OCI-LY1 (cell line): ENCODE measurements around the gene KIAA1755.
"Not testable (repeated sequence)": the region's sequence is repeated elsewhere in the genome, so short reads cannot be mapped to it uniquely, and the experiment has no call there.

Source experiments
- H2AFZ ChIP-seq: fragments of 200-600 bp; sonication (generic), shearing (Covaris generic); 2 replicates; pipeline ENCODE4 v1.6.0; 2014; ENCODE audit warnings: antibody characterized with exemption, mild to moderate bottlenecking, low read length
- H3F3A ChIP-seq: fragments of 200-600 bp; sonication (generic), shearing (Covaris generic); 2 replicates; pipeline ENCODE4 v1.6.0; 2014; ENCODE audit warnings: mild to moderate bottlenecking, antibody characterized with exemption, low read length, moderate library complexity; ENCODE audit not compliant: insufficient read depth
- H3K27ac ChIP-seq: fragments of 200-600 bp; sonication (generic); 2 replicates; pipeline ENCODE4 v1.5.1; 2014; ENCODE audit warnings: low read length, mixed run types, mild to moderate bottlenecking, low read depth; ENCODE audit not compliant: poor library complexity, severe bottlenecking
- H3K27me3 ChIP-seq: fragments of 200-600 bp; sonication (generic); 2 replicates; pipeline ENCODE4 v1.6.0; 2014; ENCODE audit warnings: antibody characterized with exemption, mild to moderate bottlenecking, low read length, moderate library complexity; ENCODE audit not compliant: insufficient read depth
- H3K36me3 ChIP-seq: fragments of 200-600 bp; sonication (generic); 2 replicates; pipeline ENCODE4 v1.6.1; 2014; ENCODE audit warnings: mild to moderate bottlenecking, antibody characterized with exemption, low read length, moderate library complexity, mixed read lengths; ENCODE audit not compliant: insufficient read depth
- H3K4me1 ChIP-seq: fragments of 200-600 bp; sonication (generic); 2 replicates; pipeline ENCODE4 v1.5.1; 2014; ENCODE audit warnings: mild to moderate bottlenecking, low read length, moderate library complexity; ENCODE audit not compliant: insufficient read depth, severe bottlenecking
- H3K4me2 ChIP-seq: fragments of 200-600 bp; sonication (generic), shearing (Covaris generic); 2 replicates; pipeline ENCODE4 v1.6.1; 2014; ENCODE audit warnings: low read length
- H3K4me3 ChIP-seq: fragments of 200-600 bp; sonication (generic); 2 replicates; pipeline ENCODE4 v1.5.1; 2014; ENCODE audit warnings: low read length, low read depth, mild to moderate bottlenecking, mixed read lengths; ENCODE audit not compliant: poor library complexity, severe bottlenecking
- H3K79me2 ChIP-seq: fragments of 200-600 bp; shearing (Covaris generic); 2 replicates; pipeline ENCODE4 v1.6.1; 2016; ENCODE audit warnings: mixed run types, low read length, mixed read lengths; ENCODE audit not compliant: insufficient read depth
- H3K9ac ChIP-seq: fragments of 200-600 bp; sonication (generic), shearing (Covaris generic); 2 replicates; pipeline ENCODE4 v1.6.1; 2014; ENCODE audit warnings: mild to moderate bottlenecking, low read length, mixed read lengths
- H3K9me2 ChIP-seq: fragments of 200-600 bp; sonication (generic), shearing (Covaris generic); 2 replicates; pipeline ENCODE4 v1.6.1; 2014; ENCODE audit warnings: low read depth, mild to moderate bottlenecking, low read length, mixed read lengths
- H3K9me3 ChIP-seq: fragments of 200-600 bp; shearing (Covaris generic); 2 replicates; pipeline ENCODE4 v1.6.1; 2014; ENCODE audit warnings: low read length, mixed read lengths
- H4K20me1 ChIP-seq: fragments of 200-600 bp; sonication (generic), shearing (Covaris generic); 2 replicates; pipeline ENCODE4 v1.6.0; 2016; ENCODE audit warnings: mild to moderate bottlenecking, low read length; ENCODE audit not compliant: insufficient read depth
- EZH2 ChIP-seq: fragments of 200-600 bp; sonication (generic), shearing (Covaris generic); IDR thresholded peaks from 2 replicates; pipeline ENCODE4 v1.8.0; 2017; ENCODE audit warnings: borderline replicate concordance, mixed run types, mild to moderate bottlenecking, antibody characterized with exemption, low read length, moderate library complexity, mixed read lengths
- TF ChIP-seq, protein P1 (sequence below): fragments of 200-600 bp; sonication (generic), shearing (Covaris generic); IDR thresholded peaks from 2 replicates; pipeline ENCODE4 v1.5.1; 2017; ENCODE audit warnings: mild to moderate bottlenecking, antibody characterized with exemption, low read length, moderate library complexity, mixed read lengths

KIAA1755 gene

GRCh38 chr20:38284893-38285444 lies 24.4 kb upstream of the KIAA1755 start:
- no peaks in the 10 kb centered on the region for H3K4me1 ChIP-seq
- H3K9me2 ChIP-seq, result no peaks in the 10 kb centered on the region
- no peak overlapping the region for H3K27ac ChIP-seq
- no peaks in the 10 kb centered on the region for H3K36me3 ChIP-seq
- no peaks in the 10 kb centered on the region for H4K20me1 ChIP-seq
- no peaks in the 10 kb centered on the region for H3K27me3 ChIP-seq
- TF ChIP-seq, protein P1, sequence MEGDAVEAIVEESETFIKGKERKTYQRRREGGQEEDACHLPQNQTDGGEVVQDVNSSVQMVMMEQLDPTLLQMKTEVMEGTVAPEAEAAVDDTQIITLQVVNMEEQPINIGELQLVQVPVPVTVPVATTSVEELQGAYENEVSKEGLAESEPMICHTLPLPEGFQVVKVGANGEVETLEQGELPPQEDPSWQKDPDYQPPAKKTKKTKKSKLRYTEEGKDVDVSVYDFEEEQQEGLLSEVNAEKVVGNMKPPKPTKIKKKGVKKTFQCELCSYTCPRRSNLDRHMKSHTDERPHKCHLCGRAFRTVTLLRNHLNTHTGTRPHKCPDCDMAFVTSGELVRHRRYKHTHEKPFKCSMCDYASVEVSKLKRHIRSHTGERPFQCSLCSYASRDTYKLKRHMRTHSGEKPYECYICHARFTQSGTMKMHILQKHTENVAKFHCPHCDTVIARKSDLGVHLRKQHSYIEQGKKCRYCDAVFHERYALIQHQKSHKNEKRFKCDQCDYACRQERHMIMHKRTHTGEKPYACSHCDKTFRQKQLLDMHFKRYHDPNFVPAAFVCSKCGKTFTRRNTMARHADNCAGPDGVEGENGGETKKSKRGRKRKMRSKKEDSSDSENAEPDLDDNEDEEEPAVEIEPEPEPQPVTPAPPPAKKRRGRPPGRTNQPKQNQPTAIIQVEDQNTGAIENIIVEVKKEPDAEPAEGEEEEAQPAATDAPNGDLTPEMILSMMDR, result no peak
- H2AFZ ChIP-seq, result no peak overlapping the region
- no peaks in the 10 kb centered on the region for H3K79me2 ChIP-seq
- no peak overlapping the region for H3K4me3 ChIP-seq
- no peak overlapping the region for H3K4me2 ChIP-seq
- H3K9me3 ChIP-seq, result no peaks in the 10 kb centered on the region
- no peak overlapping the region for H3K9ac ChIP-seq
- H3F3A ChIP-seq, result no peaks in the 10 kb centered on the region

- H3K9me3 ChIP-seq, H2AFZ ChIP-seq, H3K4me3 ChIP-seq, H3K27me3 ChIP-seq, H4K20me1 ChIP-seq, H3F3A ChIP-seq, H3K9me2 ChIP-seq, H3K4me1 ChIP-seq, H3K79me2 ChIP-seq, H3K9ac ChIP-seq, H3K36me3 ChIP-seq, H3K27ac ChIP-seq, H3K4me2 ChIP-seq: not testable (repeated sequence)
Observed at GRCh38 chr20:38284066-38284650, 23.6 kb upstream of the KIAA1755 start.

DNA sequence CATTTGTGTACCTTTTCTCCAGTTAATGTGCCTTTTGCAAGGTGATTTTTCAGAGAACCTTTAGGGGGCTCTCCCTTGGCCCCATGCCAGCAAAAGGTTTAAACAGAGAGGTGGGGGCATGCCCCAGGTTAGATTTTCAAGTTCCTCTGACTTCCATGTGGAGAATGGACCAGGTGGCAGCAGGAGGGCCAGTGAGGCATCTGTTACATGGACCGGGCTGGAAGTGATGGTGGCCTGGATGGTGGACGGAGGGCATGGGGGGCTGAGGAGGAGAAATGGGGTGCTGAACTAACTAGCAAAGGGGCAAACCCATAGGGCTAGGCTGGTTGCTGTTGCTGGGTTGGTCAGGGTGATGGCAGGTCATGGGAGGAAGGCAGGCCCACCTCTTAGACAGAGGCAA lies 22.7 kb upstream of the KIAA1755 start:
- H2AFZ ChIP-seq, result no peak overlapping the region
- no peaks in the 10 kb centered on the region for H3K9me2 ChIP-seq
- no peak overlapping the region for H3K27ac ChIP-seq
- H3K9ac ChIP-seq, result no peak overlapping the region
- H3K4me1 ChIP-seq, result no peaks in the 10 kb centered on the region
- no peaks in the 10 kb centered on the region for H3K36me3 ChIP-seq
- H3K79me2 ChIP-seq, result no peaks in the 10 kb centered on the region
- TF ChIP-seq, protein P1, result no peak
- TF ChIP-seq EZH2, result no peak
- no peaks in the 10 kb centered on the region for H3K27me3 ChIP-seq
- H3F3A ChIP-seq, result no peaks in the 10 kb centered on the region
- H3K9me3 ChIP-seq, result no peaks in the 10 kb centered on the region
- H3K4me2 ChIP-seq, result no peak overlapping the region
- no peak overlapping the region for H3K4me3 ChIP-seq
- H4K20me1 ChIP-seq, result no peaks in the 10 kb centered on the region

DNA sequence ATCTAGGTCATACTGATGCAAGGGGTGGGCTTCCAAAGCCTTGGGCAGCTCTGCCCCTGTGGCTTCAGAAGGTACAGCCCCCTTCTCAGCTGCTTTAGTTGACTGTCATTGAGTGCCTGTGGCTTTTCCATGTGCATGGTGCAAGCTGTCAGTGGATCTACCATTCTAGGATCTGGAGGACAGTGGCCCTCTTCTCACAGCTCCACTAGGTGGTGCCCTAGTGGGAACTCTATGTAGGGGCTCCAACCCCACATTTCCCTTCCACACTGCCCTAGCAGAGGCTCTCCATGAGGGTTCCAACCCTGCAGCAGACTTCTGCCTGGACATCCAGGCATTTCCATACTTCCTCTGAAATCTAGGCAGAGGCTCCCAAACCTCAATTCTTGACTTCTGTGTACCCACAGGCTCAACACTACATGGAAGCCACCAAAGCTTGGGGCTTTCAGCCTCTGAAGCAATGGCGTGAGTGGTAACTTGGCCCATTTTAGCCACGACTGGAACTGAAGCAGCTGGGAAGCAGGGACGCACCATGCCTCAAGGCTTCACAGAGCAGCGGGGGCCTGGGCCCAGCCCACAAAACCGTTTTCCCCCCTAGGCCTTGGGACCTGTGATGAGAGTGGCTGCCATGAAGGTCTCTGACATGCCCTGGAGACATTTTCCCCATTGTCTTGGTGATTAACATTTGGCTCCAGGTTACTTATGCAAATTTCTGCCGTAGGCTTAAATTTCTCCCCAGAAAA lies 20.8 kb upstream of the KIAA1755 start:
- H3K27me3 ChIP-seq, H3K9ac ChIP-seq, H3K27ac ChIP-seq, H2AFZ ChIP-seq, H3K4me2 ChIP-seq, H3K36me3 ChIP-seq, H3F3A ChIP-seq, H3K4me3 ChIP-seq, H3K9me2 ChIP-seq, H3K4me1 ChIP-seq, H4K20me1 ChIP-seq, H3K9me3 ChIP-seq, H3K79me2 ChIP-seq: not testable (repeated sequence)
